ENCODE measurements around the gene UBE2E2. TPM values are rescaled to one million over a fixed set of nuclear protein-coding genes. Genes with fewer than 3 reads are reported as not detected.
A peak's percentile ranks its signal among the peaks of the same experiment; 100 is the strongest.

Gene UBE2E2
- total and polyA plus RNA-seq, 2 experiments from 2014 or later: 140 to 246 TPM

GRCh38 chr3:23450806-23451205, 247.7 kb downstream of the UBE2E2 start:
- no peak overlapping the region for H3K4me3 ChIP-seq
- no peaks in the 10 kb centered on the region for H3K27me3 ChIP-seq
- no peak for DNase-seq (ENCODE audit: low read depth in 1 of 2, low spot score in 1 of 2)
- no peaks in the 10 kb centered on the region for H3K9me3 ChIP-seq (ENCODE audit: low read depth)
- peaks cover 13% of the 10 kb centered on the region for H3K4me1 ChIP-seq (ENCODE audit: low read depth)
- TF ChIP-seq CTCF (IDR thresholded peaks at IDR 0.05; ENCODE audit: low read depth, low read length): no peak
- no peaks in the 10 kb centered on the region for H3K36me3 ChIP-seq
- H3K27ac ChIP-seq: no peak overlapping the region

- H3K27ac ChIP-seq: no peak overlapping the region
- H3K36me3 ChIP-seq: no peaks in the 10 kb centered on the region
- no peak for DNase-seq (ENCODE audit: low read depth in 1 of 2, low spot score in 1 of 2)
- TF ChIP-seq CTCF (IDR thresholded peaks at IDR 0.05; ENCODE audit: low read depth, low read length): no peak
- H3K4me1 ChIP-seq (ENCODE audit: low read depth): peaks cover 13% of the 10 kb centered on the region
- H3K27me3 ChIP-seq: no peaks in the 10 kb centered on the region
- no peaks in the 10 kb centered on the region for H3K9me3 ChIP-seq (ENCODE audit: low read depth)
- no peak overlapping the region for H3K4me3 ChIP-seq
Observed at GRCh38 chr3:23452408-23452807, 249.3 kb downstream of the UBE2E2 start.

- H3K4me3 ChIP-seq: no peak overlapping the region
- H3K36me3 ChIP-seq: no peaks in the 10 kb centered on the region
- peaks cover 7% of the 10 kb centered on the region for H3K4me1 ChIP-seq (ENCODE audit: low read depth)
- H3K27ac ChIP-seq: no peak overlapping the region
- no peaks in the 10 kb centered on the region for H3K9me3 ChIP-seq (ENCODE audit: low read depth)
- DNase-seq (ENCODE audit: low read depth in 1 of 2, low spot score in 1 of 2): peak in 1 of 2 donors; percentile 87
- H3K27me3 ChIP-seq: no peaks in the 10 kb centered on the region
- TF ChIP-seq CTCF (IDR thresholded peaks at IDR 0.05; ENCODE audit: low read depth, low read length): no peak
Observed at GRCh38 chr3:23455084-23455483, 252.0 kb downstream of the UBE2E2 start.

GRCh38 chr3:23455775-23456174, 252.6 kb downstream of the UBE2E2 start:
- H3K36me3 ChIP-seq: no peaks in the 10 kb centered on the region
- no peak overlapping the region for H3K4me3 ChIP-seq
- peaks cover 10% of the 10 kb centered on the region for H3K4me1 ChIP-seq (ENCODE audit: low read depth)
- H3K27ac ChIP-seq: no peak overlapping the region
- H3K27me3 ChIP-seq: no peaks in the 10 kb centered on the region
- peak in 1 of 2 donors; percentile 87 for DNase-seq (ENCODE audit: low read depth in 1 of 2, low spot score in 1 of 2)
- no peak for TF ChIP-seq CTCF (IDR thresholded peaks at IDR 0.05; ENCODE audit: low read depth, low read length)
- H3K9me3 ChIP-seq (ENCODE audit: low read depth): no peaks in the 10 kb centered on the region

- peaks cover 10% of the 10 kb centered on the region for H3K4me1 ChIP-seq (ENCODE audit: low read depth)
- H3K27ac ChIP-seq: no peak overlapping the region
- no peaks in the 10 kb centered on the region for H3K36me3 ChIP-seq
- H3K4me3 ChIP-seq: no peak overlapping the region
- no peaks in the 10 kb centered on the region for H3K9me3 ChIP-seq (ENCODE audit: low read depth)
- no peak for TF ChIP-seq CTCF (IDR thresholded peaks at IDR 0.05; ENCODE audit: low read depth, low read length)
- no peaks in the 10 kb centered on the region for H3K27me3 ChIP-seq
- DNase-seq (ENCODE audit: low read depth in 1 of 2, low spot score in 1 of 2): no peak
Observed at GRCh38 chr3:23457697-23458096, 254.6 kb downstream of the UBE2E2 start.

- Histone ChIP-seq H3K27ac (no peak overlapping the region), H3K4me1 (ENCODE audit: low read depth) (peaks cover 10% of the 10 kb centered on the region), H3K4me3 (no peak overlapping the region), H3K36me3 (no peaks in the 10 kb centered on the region), H3K9me3 (ENCODE audit: low read depth) (no peaks in the 10 kb centered on the region), H3K27me3 (no peaks in the 10 kb centered on the region)
- TF ChIP-seq CTCF (IDR thresholded peaks at IDR 0.05; ENCODE audit: low read depth, low read length): no peak
- no peak for DNase-seq (ENCODE audit: low read depth in 1 of 2, low spot score in 1 of 2)
Observed at GRCh38 chr3:23459465-23459864, 256.3 kb downstream of the UBE2E2 start.
